ENCODE data around the gene ITPR2. TPM values are rescaled to one million over a fixed set of nuclear protein-coding genes. Genes with fewer than 3 reads are reported as not detected.

Gene ITPR2
- total and polyA plus RNA-seq, 4 donors = 4.1 to 47.0 (median 26.5) TPM

GRCh38 chr12:26874501-26875296, 41.7 kb upstream of the ITPR2 start:
- Histone ChIP-seq H3K27me3 (ENCODE audit: control insufficient read depth in 3 of 3, insufficient read depth in 3 of 3, low read length in 2 of 3) (no peaks in the 10 kb centered on the region), H3K9ac (ENCODE audit: insufficient read depth in 1 of 2, low read length in 2 of 2) (no peak overlapping the region), H3K27ac (ENCODE audit: low read depth in 1 of 2, low read length in 1 of 2) (no peak overlapping the region), H3K36me3 (ENCODE audit: control insufficient read depth in 4 of 4, insufficient read depth in 4 of 4, low read length in 4 of 4) (no peaks in the 10 kb centered on the region), H3K4me1 (ENCODE audit: control insufficient read depth in 5 of 5, insufficient read depth in 5 of 5, low read length in 5 of 5) (peaks cover 4 to 18% (median 8%) of the 10 kb centered on the region in 5 donors), H3K4me3 (no peak overlapping the region), H3K9me3 (ENCODE audit: control insufficient read depth in 4 of 4, insufficient read depth in 3 of 4, low read length in 3 of 4) (peaks cover 0 to 4% (median 0%) of the 10 kb centered on the region in 4 donors)
- no peak for TF ChIP-seq CTCF (IDR thresholded peaks at IDR 0.05; ENCODE audit: control extremely low read depth, extremely low read depth)
- DNase-seq (peak in 2 of 3 donors; percentile 24 to 32), ATAC-seq (ENCODE audit: insufficient read depth, low FRiP score) (no peak)
- 64 to 78% methylated on average over 7 of the region's 7 CpGs for WGBS, 2 donors

- peaks cover 0 to 4% (median 0%) of the 10 kb centered on the region in 4 donors for H3K9me3 ChIP-seq (ENCODE audit: control insufficient read depth in 4 of 4, insufficient read depth in 3 of 4, low read length in 3 of 4)
- DNase-seq (no peak), ATAC-seq (ENCODE audit: insufficient read depth, low FRiP score) (no peak)
- 43 to 81% methylated on average over 1 of the region's 1 CpG for WGBS, 2 donors
- H3K27me3 ChIP-seq (ENCODE audit: control insufficient read depth in 3 of 3, insufficient read depth in 3 of 3, low read length in 2 of 3) = no peaks in the 10 kb centered on the region
- no peak overlapping the region for H3K9ac ChIP-seq (ENCODE audit: insufficient read depth in 1 of 2, low read length in 2 of 2)
- H3K27ac ChIP-seq (ENCODE audit: low read depth in 1 of 2, low read length in 1 of 2) = no peak overlapping the region
- no peak for TF ChIP-seq CTCF (IDR thresholded peaks at IDR 0.05; ENCODE audit: control extremely low read depth, extremely low read depth)
- H3K4me1 ChIP-seq (ENCODE audit: control insufficient read depth in 5 of 5, insufficient read depth in 5 of 5, low read length in 5 of 5) = peaks cover 4 to 15% (median 5%) of the 10 kb centered on the region in 5 donors
- no peak overlapping the region for H3K4me3 ChIP-seq
- H3K36me3 ChIP-seq (ENCODE audit: control insufficient read depth in 4 of 4, insufficient read depth in 4 of 4, low read length in 4 of 4) = no peaks in the 10 kb centered on the region
These were observed 39.6 kb upstream of the ITPR2 start for GRCh38 chr12:26872625-26873024.

- Histone ChIP-seq H3K27ac (ENCODE audit: low read depth in 1 of 2, low read length in 1 of 2) (no peak overlapping the region), H3K9ac (ENCODE audit: insufficient read depth in 1 of 2, low read length in 2 of 2) (no peak overlapping the region), H3K4me3 (no peak overlapping the region), H3K9me3 (ENCODE audit: control insufficient read depth in 4 of 4, insufficient read depth in 3 of 4, low read length in 3 of 4) (peaks cover 0 to 4% (median 0%) of the 10 kb centered on the region in 4 donors), H3K4me1 (ENCODE audit: control insufficient read depth in 5 of 5, insufficient read depth in 5 of 5, low read length in 5 of 5) (peaks cover 4 to 15% (median 5%) of the 10 kb centered on the region in 5 donors), H3K36me3 (ENCODE audit: control insufficient read depth in 4 of 4, insufficient read depth in 4 of 4, low read length in 4 of 4) (no peaks in the 10 kb centered on the region), H3K27me3 (ENCODE audit: control insufficient read depth in 3 of 3, insufficient read depth in 3 of 3, low read length in 2 of 3) (no peaks in the 10 kb centered on the region)
- 86 to 88% methylated on average over 2 of the region's 2 CpGs for WGBS, 2 donors
- TF ChIP-seq CTCF (IDR thresholded peaks at IDR 0.05; ENCODE audit: control extremely low read depth, extremely low read depth) = no peak
- ATAC-seq (ENCODE audit: insufficient read depth, low FRiP score) (no peak), DNase-seq (no peak)
These were observed 39.0 kb upstream of the ITPR2 start for GRCh38 chr12:26871985-26872384.
